IMR-90 (cell line): ENCODE measurements around the gene NUDCD3. TPM values are rescaled to one million over a fixed set of nuclear protein-coding genes. Genes with fewer than 3 reads are reported as not detected.

Experiments
- ATAC-seq: fragments of 200-7000 bp; cut with Tn5 transposase; 2 replicates; pipeline ENCODE4 v1.9.1; 2020; ENCODE audit warnings: low read depth, mild to moderate bottlenecking, moderate library complexity
- BruUV-seq: library from RNA; stranded (reverse); fragments of 400-500 nt; replicated peaks from 2 replicates; lab custom pipeline; 2021; lab: Mats Ljungman, UMichigan
- CTCF ChIA-PET: fragments of 300-600 bp; formaldehyde crosslinking; extraction: SDS; loops from one replicate; lab custom pipeline; 2021; ENCODE audit warnings: antibody characterized with exemption; lab: Yijun Ruan, JAX
- POLR2A ChIA-PET: fragments of 300-600 bp; sonication (Branson Sonifier 250); formaldehyde crosslinking; loops from one replicate; lab custom pipeline; 2022; ENCODE audit warnings: antibody characterized with exemption; ENCODE audit not compliant: unreplicated experiment; lab: Charles Lee
- DNase-seq: peaks from one replicate; pipeline ENCODE4 v3.0.0; 2013
- H2AFZ ChIP-seq: replicated peaks from 2 replicates; pipeline ENCODE3; 2013; ENCODE audit warnings: low read length, mild to moderate bottlenecking; ENCODE audit not compliant: poor library complexity
- H2AK5ac ChIP-seq: 2 replicates; pipeline ENCODE4 v1.6.1; 2013; ENCODE audit warnings: low read depth, low read length, inconsistent platforms
- H2AK9ac ChIP-seq: replicated peaks from 2 replicates; pipeline ENCODE3; 2013; ENCODE audit warnings: mild to moderate bottlenecking, low read depth, low read length, moderate library complexity; ENCODE audit not compliant: poor library complexity
- H2BK120ac ChIP-seq: 2 replicates; pipeline ENCODE4 v1.6.1; 2013; ENCODE audit warnings: low read depth, low read length, inconsistent platforms
- H2BK15ac ChIP-seq: 3 replicates; pipeline ENCODE4 v1.6.1; 2013; ENCODE audit warnings: low read depth, low read length, inconsistent platforms
- H2BK20ac ChIP-seq: 2 replicates; pipeline ENCODE4 v1.6.1; 2013; ENCODE audit warnings: low read depth, mild to moderate bottlenecking, inconsistent platforms, low read length, moderate library complexity
- H2BK5ac ChIP-seq: 2 replicates; pipeline ENCODE4 v1.6.1; 2013; ENCODE audit warnings: mild to moderate bottlenecking, low read depth, low read length, inconsistent platforms; ENCODE audit not compliant: poor library complexity, severe bottlenecking
- H3K14ac ChIP-seq: replicated peaks from 2 replicates; pipeline ENCODE4 v1.6.1; 2013; ENCODE audit warnings: low read depth, low read length, inconsistent platforms
- H3K18ac ChIP-seq: 2 replicates; pipeline ENCODE4 v1.6.1; 2013; ENCODE audit warnings: low read depth, low read length, control low read depth
- H3K23ac ChIP-seq: 2 replicates; pipeline ENCODE4 v1.6.1; 2013; ENCODE audit warnings: low read depth, low read length, inconsistent platforms
- H3K27ac ChIP-seq: 2 replicates; pipeline ENCODE4 v1.5.1; 2013; ENCODE audit warnings: mild to moderate bottlenecking, control low read depth, low read length; ENCODE audit not compliant: insufficient read depth
- H3K27me3 ChIP-seq: 2 replicates; pipeline ENCODE4 v1.6.1; 2013; ENCODE audit warnings: low read length; ENCODE audit not compliant: control insufficient read depth, insufficient read depth
- H3K36me3 ChIP-seq: 2 replicates; pipeline ENCODE4 v1.6.1; 2013; ENCODE audit warnings: low read length, mixed read lengths; ENCODE audit not compliant: control insufficient read depth, insufficient read depth
- H3K4ac ChIP-seq: 2 replicates; pipeline ENCODE4 v1.6.1; 2013; ENCODE audit warnings: low read depth, low read length, inconsistent platforms
- H3K4me1 ChIP-seq: 2 replicates; pipeline ENCODE4 v1.6.1; 2013; ENCODE audit warnings: low read length, mixed read lengths; ENCODE audit not compliant: control insufficient read depth, insufficient read depth
- H3K4me2 ChIP-seq: 2 replicates; pipeline ENCODE4 v1.6.1; 2013; ENCODE audit warnings: low read depth, mild to moderate bottlenecking, control low read depth, low read length, moderate library complexity
- H3K4me3 ChIP-seq: 2 replicates; pipeline ENCODE4 v1.5.1; 2013; ENCODE audit warnings: low read depth, mild to moderate bottlenecking, control low read depth, low read length, moderate library complexity; ENCODE audit not compliant: insufficient read depth
- H3K56ac ChIP-seq: 2 replicates; pipeline ENCODE4 v1.6.1; 2013; ENCODE audit warnings: low read length, inconsistent platforms; ENCODE audit not compliant: insufficient read depth; ENCODE audit errors: extremely low read depth
- H3K79me1 ChIP-seq, 2 experiments: 2 replicates each; pipeline ENCODE4 v1.6.1; 2013; ENCODE audit warnings: low read length in 2 of 2, inconsistent platforms in 1 of 2, low read depth in 1 of 2
- H3K9ac ChIP-seq: 2 replicates; pipeline ENCODE4 v1.6.1; 2013; ENCODE audit warnings: low read depth, low read length, control low read depth
- H3K9me1 ChIP-seq: 2 replicates; pipeline ENCODE4 v1.6.1; 2013; ENCODE audit warnings: low read length, inconsistent platforms; ENCODE audit not compliant: insufficient read depth
- H3K9me3 ChIP-seq: 2 replicates; pipeline ENCODE4 v1.6.1; 2013; ENCODE audit warnings: low read length; ENCODE audit not compliant: control insufficient read depth, insufficient read depth
- H4K20me1 ChIP-seq: 2 replicates; pipeline ENCODE4 v1.6.1; 2013; ENCODE audit warnings: low read length, inconsistent platforms; ENCODE audit not compliant: insufficient read depth
- H4K5ac ChIP-seq: 2 replicates; pipeline ENCODE4 v1.6.1; 2013; ENCODE audit warnings: mild to moderate bottlenecking, low read depth, low read length, control low read depth
- H4K8ac ChIP-seq, 2 experiments: 2 replicates each; pipeline ENCODE4 v1.6.1; 2013; ENCODE audit warnings: low read depth in 2 of 2, low read length in 2 of 2, control low read depth in 1 of 2, inconsistent platforms in 1 of 2
- H4K91ac ChIP-seq: 2 replicates; pipeline ENCODE4 v1.6.1; 2013; ENCODE audit warnings: low read depth, low read length, inconsistent platforms; ENCODE audit not compliant: insufficient read depth
- BHLHE40 ChIP-seq: fragments of 150-350 bp; IDR thresholded peaks from 2 replicates; pipeline ENCODE4 v1.6.1; 2016; ENCODE audit warnings: mild to moderate bottlenecking, low read depth, low read length
- CHD1 ChIP-seq: IDR thresholded peaks from 2 replicates; pipeline ENCODE4 v1.6.1; 2012; ENCODE audit warnings: low read depth, low read length, improper control_type of control experiment
- ELK1 ChIP-seq: fragments of 150-350 bp; IDR thresholded peaks from 2 replicates; pipeline ENCODE4 v1.6.1; 2016; ENCODE audit warnings: low read depth, mild to moderate bottlenecking, low read length, moderate library complexity, borderline replicate concordance
- MAFK ChIP-seq: IDR thresholded peaks from 2 replicates; pipeline ENCODE4 v1.6.1; 2012; ENCODE audit warnings: low read depth, low read length, improper control_type of control experiment
- USF2 ChIP-seq: fragments of 150-350 bp; IDR thresholded peaks from 2 replicates; pipeline ENCODE4 v1.6.1; 2017; ENCODE audit warnings: mild to moderate bottlenecking, antibody characterized with exemption, low read length, low read depth
- WGBS, 2 experiments: methylation state at CpG; one replicate each; pipeline versions ENCODE4 v1.1.5 to v1.1.7; 2013; ENCODE audit warnings: missing lambda C conversion rate in 2 of 2; ENCODE audit not compliant: insufficient read length in 1 of 2; ENCODE audit errors: extremely low coverage in 2 of 2; 5-methylcytosine and 5-hydroxymethylcytosine counted together
- dilution Hi-C: fragments of 300-500 bp; cut with HindIII; formaldehyde crosslinking; loops from one replicate; pipeline ENCODE4 v1.14.3; 2018; ENCODE audit warnings: low sequenced_read_pairs; ENCODE audit not compliant: unreplicated experiment
- in situ Hi-C: fragments of 300-500 bp; cut with MboI; formaldehyde crosslinking; loops from 3 replicates; pipeline ENCODE4 v1.14.3; 2019; ENCODE audit warnings: low sequenced_read_pairs, inconsistent platforms, mixed read lengths
- intact Hi-C: fragments of 100-400 bp; cut with micrococcal nuclease; formaldehyde crosslinking; loops from 2 replicates; pipeline ENCODE4 v1.10.0; 2022
- polyA plus RNA-seq, 3 experiments: library from polyadenylated mRNA; depleted of rRNA; stranded (reverse); fragments of >200 nt; gene quantifications; 2 replicates each; pipeline ENCODE4 v1.2.3, GENCODE V29; 2012; ENCODE audit warnings: low replicate concordance in 1 of 3
- total RNA-seq: library from RNA; depleted of rRNA; stranded (reverse); fragments of >200 nt; gene quantifications from 2 replicates; pipeline ENCODE4 v1.2.3, GENCODE V29; 2012

Gene NUDCD3
- total and polyA plus RNA-seq, 2 of the 4 experiments (the other 2 are of a cell fraction), result 49.5 to 76.0 TPM

GRCh38 chr7:44432381-44432977, 58.0 kb downstream of the NUDCD3 start:
- CTCF ChIA-PET, result no interaction called here
- dilution Hi-C loops, result no loop called here
- 94% methylated on average over 3 of the region's 6 CpGs; no CpG with 5 or more reads in 1 of the 2 experiments for WGBS, 2 experiments

More at GRCh38 chr7:44432381-44432977, 58.0 kb downstream of the NUDCD3 start:
- POLR2A ChIA-PET, result no interaction called here
- Histone ChIP-seq H3K23ac (no peak overlapping the region), H3K27me3 (no peaks in the 10 kb centered on the region), H3K14ac (no peak overlapping the region), H2BK20ac (no peak overlapping the region), H3K4me1 (peaks cover 3% of the 10 kb centered on the region), H3K9me1 (peaks cover 35% of the 10 kb centered on the region), H2AFZ (no peak overlapping the region), H4K8ac (no peak overlapping the region), H3K27ac (no peak overlapping the region), H4K91ac (no peak overlapping the region), H3K56ac (no peak overlapping the region), H3K36me3 (peaks cover 3% of the 10 kb centered on the region), H3K4me2 (no peak overlapping the region), H2BK120ac (no peak overlapping the region), H3K9me3 (no peaks in the 10 kb centered on the region), H2AK9ac (no peak overlapping the region), H3K9ac (no peak overlapping the region), H3K18ac (no peak overlapping the region), H2BK15ac (no peak overlapping the region), H3K4me3 (no peak overlapping the region), H2AK5ac (no peak overlapping the region), H4K5ac (no peak overlapping the region), H3K4ac (no peak overlapping the region), H4K20me1 (peaks cover 39% of the 10 kb centered on the region), H2BK5ac (no peak overlapping the region), H3K79me1 (peaks cover 48 to 77% of the 10 kb centered on the region in 2 experiments)
- in situ Hi-C loops, result no loop called here
- TF ChIP-seq MAFK, result no peak
- TF ChIP-seq BHLHE40, result no peak
- no peak for TF ChIP-seq USF2
- no peak for TF ChIP-seq CHD1
- TF ChIP-seq ELK1, result no peak
- no TSS peak for BruUV-seq
- ATAC-seq (no peak), DNase-seq (no peak)
- intact Hi-C loops, result no loop called here
